Muscle layer of colon (tissue), 2 donors: ENCODE results near the gene LPCAT3.

Experiments
- H3K27ac ChIP-seq: one replicate; pipeline ENCODE4 v1.7.0; 2013; ENCODE audit warnings: low read depth, mild to moderate bottlenecking, low read length, moderate library complexity
- H3K27me3 ChIP-seq, 2 donors: one replicate each; pipeline ENCODE4 v1.7.0; 2013; ENCODE audit warnings: low read length in 2 of 2, mild to moderate bottlenecking in 2 of 2; ENCODE audit not compliant: insufficient read depth in 2 of 2, control insufficient read depth in 1 of 2
- H3K36me3 ChIP-seq: one replicate; pipeline ENCODE4 v1.7.0; 2013; ENCODE audit warnings: mild to moderate bottlenecking, low read length; ENCODE audit not compliant: insufficient read depth
- H3K4me1 ChIP-seq: one replicate; pipeline ENCODE4 v1.7.0; 2013; ENCODE audit warnings: mild to moderate bottlenecking, low read length; ENCODE audit not compliant: insufficient read depth
- H3K4me3 ChIP-seq, 2 donors: one replicate each; pipeline ENCODE4 v1.7.0; 2013; ENCODE audit warnings: low read length in 2 of 2, low read depth in 1 of 2, mild to moderate bottlenecking in 1 of 2, moderate library complexity in 1 of 2
- H3K9ac ChIP-seq: one replicate; pipeline ENCODE4 v1.7.0; 2013; ENCODE audit warnings: low read length
- H3K9me3 ChIP-seq: one replicate; pipeline ENCODE4 v1.7.0; 2013; ENCODE audit warnings: mild to moderate bottlenecking, low read length
- donor health status: abdominal sarcoma.
- donor health status: Adenocarcinoma of cecum.

LPCAT3 gene

DNA sequence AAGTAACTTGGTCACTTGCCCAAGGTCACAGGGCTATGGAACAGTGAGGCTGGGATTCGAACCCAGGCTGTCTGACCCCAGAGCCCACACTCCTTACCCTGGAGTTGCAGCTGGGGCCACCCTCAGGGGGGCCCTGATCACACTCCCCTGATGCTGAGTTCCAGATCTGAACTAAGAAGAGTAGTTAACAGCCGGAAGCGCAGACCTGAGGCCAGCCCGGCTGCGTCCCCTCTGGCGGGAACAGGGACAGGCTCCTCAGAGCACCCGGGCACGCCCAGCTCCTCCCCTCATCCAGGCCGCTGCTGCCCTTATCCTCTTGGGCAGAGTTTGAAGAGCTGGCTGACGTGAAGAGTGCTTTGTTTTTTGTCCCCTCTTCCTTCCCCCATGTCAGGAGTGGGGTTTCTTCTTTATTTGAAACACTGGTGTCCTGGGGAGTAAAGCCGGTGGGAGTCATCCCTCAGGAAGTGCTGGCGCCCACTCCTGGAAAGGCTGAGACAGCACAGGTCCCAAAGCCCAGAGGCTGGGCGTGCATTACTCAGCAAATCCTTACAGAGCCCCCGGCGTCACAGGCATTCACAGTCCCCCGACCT lies 56.5 kb downstream of the LPCAT3 start:
- Histone ChIP-seq H3K9me3 (no peaks in the 10 kb centered on the region), H3K4me1 (peaks cover 31% of the 10 kb centered on the region), H3K4me3 (peak overlapping the region in 1 of 2 donors; percentile 25), H3K36me3 (peaks cover 17% of the 10 kb centered on the region), H3K9ac (peak overlapping the region; percentile 0), H3K27me3 (no peaks in the 10 kb centered on the region), H3K27ac (peak overlapping the region; percentile 51)

DNA sequence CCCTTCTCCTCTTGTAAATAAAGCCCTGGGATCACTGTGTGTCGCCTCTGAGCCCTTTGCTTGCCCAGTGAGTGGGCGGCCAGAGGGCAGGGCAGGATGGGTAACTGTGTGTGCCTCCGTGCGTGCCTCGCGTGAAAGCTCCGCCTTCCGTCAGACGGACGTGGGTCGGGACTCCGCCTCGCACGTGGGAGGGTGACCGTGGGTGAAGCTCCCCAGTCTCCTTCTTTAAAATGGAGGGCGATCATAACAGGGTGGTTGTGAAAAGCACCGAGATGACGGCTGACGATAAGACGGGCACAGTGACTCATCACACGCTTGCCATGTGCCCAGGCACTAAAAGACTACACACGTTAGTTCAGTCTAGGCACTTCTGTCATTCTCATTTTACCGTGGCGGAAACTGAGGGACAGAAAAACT lies 57.0 kb downstream of the LPCAT3 start:
- peaks cover 31% of the 10 kb centered on the region for H3K4me1 ChIP-seq
- peak overlapping the region; percentile 51 for H3K27ac ChIP-seq
- H3K9me3 ChIP-seq: no peaks in the 10 kb centered on the region
- H3K9ac ChIP-seq: peak overlapping the region; percentile 0
- H3K4me3 ChIP-seq: peak overlapping the region in 1 of 2 donors; percentile 25
- peaks cover 12% of the 10 kb centered on the region for H3K36me3 ChIP-seq
- no peaks in the 10 kb centered on the region for H3K27me3 ChIP-seq

DNA sequence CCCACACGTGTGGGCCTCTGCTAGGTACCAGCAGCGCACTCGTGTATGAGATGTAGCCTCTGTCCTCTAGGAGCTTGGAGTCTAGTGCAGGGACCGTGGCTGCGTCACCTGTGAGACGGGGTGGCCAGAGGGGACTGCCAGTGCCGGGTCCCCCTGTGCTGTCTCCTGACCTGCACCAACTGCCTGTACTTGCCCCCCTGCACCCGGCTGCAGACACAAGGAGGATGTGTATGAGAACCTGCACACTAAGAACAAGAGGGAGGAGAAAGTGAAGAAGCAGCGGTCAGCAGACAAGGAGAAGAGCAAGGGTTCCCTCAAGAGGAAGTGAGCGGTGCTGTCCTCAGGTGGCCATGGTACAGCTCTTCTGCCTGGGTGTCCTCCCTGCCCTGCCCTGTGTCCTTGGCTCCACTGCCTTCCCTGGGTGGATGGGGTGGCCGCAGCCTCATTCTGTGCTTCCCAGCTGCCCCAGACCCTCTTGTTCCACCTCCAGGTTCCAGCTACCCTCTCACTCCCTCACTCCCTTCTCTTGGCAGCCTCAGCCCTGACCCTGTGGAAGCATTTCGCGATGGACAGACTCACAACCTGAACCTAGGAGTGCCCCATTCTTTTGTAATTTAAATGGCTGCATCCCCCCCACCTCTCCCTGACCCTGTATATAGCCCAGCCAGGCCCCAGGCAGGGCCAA lies 57.5 kb downstream of the LPCAT3 start:
- Histone ChIP-seq H3K9me3 (no peaks in the 10 kb centered on the region), H3K36me3 (peaks cover 6% of the 10 kb centered on the region), H3K9ac (peak overlapping the region; percentile 0), H3K4me3 (peak overlapping the region in 1 of 2 donors; percentile 25), H3K27ac (no peak overlapping the region), H3K27me3 (no peaks in the 10 kb centered on the region), H3K4me1 (peaks cover 31% of the 10 kb centered on the region)

DNA sequence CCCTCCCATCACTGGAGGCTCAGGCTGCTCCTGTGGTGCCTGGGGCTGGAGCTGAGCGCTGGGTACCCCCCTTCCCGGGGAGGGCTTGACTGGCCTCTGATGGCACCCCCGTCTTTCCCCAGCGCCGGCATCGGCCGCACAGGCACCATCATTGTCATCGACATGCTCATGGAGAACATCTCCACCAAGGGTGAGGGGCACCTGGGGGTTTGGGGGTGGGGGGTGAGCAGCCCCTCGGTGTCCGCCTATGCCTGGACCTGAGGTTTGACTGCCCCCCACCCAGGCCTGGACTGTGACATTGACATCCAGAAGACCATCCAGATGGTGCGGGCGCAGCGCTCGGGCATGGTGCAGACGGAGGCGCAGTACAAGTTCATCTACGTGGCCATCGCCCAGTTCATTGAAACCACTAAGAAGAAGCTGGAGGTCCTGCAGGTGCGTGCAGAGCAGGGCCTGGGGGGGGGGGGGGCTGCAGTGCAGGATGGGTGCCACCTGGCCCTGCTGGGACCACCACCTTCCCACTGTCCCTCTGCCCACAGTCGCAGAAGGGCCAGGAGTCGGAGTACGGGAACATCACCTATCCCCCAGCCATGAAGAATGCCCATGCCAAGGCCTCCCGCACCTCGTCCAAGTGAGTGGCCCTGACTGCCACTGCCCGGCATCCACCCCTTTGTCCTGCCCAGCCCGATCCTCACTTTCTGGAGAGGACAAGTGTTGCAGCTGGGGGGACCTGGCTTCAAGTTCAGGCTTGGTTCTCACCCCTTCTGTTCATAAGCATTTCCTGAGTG lies 58.3 kb downstream of the LPCAT3 start:
- Histone ChIP-seq H3K36me3 (no peaks in the 10 kb centered on the region), H3K4me1 (peaks cover 30% of the 10 kb centered on the region), H3K9me3 (no peaks in the 10 kb centered on the region), H3K27me3 (no peaks in the 10 kb centered on the region), H3K4me3 (no peak overlapping the region), H3K9ac (no peak overlapping the region), H3K27ac (no peak overlapping the region)

DNA sequence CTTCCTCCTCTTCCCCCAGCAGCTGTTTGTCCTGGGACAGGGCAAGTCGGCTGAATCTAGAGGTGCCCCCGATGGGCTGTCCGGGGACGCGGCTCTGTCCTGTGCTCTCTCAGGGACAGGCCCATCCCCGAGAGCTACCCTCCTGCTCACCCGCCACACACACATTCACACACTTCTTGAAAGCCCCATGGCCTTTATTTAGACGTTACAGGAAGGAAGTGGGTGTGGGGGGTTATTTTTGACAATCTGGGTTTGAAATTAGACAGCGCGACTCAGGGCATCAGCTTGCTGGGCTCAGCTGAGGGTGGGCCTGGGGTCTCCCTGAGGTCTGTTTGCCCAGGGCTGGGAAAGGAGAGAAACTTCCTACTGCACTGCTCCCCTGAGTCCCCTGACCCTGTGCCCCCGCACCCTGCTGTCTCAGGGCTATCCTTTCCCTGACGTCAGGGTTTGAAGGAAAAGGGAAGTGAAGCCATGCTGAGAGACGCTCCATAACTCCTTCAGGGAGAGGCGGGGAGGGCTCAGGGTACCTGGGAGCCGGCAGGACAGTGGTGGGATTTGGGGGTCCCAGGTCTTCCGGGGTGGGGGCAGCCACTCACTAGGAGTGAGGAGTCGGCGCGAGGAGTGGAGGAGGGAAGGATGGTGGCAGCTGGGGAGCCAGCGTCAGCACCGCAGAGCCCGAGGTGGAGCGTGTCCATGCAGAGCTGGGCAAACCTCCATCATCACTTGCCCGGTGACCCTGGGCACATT lies 59.0 kb downstream of the LPCAT3 start:
- Histone ChIP-seq H3K9ac (no peak overlapping the region), H3K4me3 (no peak overlapping the region), H3K27ac (no peak overlapping the region), H3K4me1 (peaks cover 26% of the 10 kb centered on the region), H3K27me3 (no peaks in the 10 kb centered on the region), H3K9me3 (no peaks in the 10 kb centered on the region), H3K36me3 (no peaks in the 10 kb centered on the region)

DNA sequence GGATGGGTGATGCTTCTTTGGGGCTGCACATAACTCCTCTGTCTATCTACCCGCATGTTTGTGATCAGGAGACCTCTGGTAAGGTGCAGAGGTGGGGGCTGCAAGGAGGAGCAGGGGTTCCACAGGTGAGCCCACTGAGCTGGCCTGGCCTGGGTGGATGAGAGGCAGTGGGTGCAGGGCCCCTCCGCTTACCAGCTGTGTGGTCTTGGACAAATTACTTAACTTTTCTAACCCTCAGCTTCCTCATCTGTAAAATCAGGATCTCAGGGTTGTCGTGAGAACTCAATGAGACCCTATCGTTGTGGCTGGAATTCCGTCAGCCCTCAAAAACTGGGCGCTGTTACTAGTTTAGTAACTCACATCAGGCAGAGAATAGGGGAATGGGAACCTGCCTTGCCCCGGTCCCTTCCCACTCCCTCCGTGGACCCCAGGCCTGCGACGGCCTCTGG lies 59.6 kb downstream of the LPCAT3 start:
- Histone ChIP-seq H3K4me3 (no peak overlapping the region), H3K9ac (no peak overlapping the region), H3K27me3 (no peaks in the 10 kb centered on the region), H3K27ac (no peak overlapping the region), H3K4me1 (peaks cover 29% of the 10 kb centered on the region), H3K36me3 (no peaks in the 10 kb centered on the region), H3K9me3 (no peaks in the 10 kb centered on the region)

DNA sequence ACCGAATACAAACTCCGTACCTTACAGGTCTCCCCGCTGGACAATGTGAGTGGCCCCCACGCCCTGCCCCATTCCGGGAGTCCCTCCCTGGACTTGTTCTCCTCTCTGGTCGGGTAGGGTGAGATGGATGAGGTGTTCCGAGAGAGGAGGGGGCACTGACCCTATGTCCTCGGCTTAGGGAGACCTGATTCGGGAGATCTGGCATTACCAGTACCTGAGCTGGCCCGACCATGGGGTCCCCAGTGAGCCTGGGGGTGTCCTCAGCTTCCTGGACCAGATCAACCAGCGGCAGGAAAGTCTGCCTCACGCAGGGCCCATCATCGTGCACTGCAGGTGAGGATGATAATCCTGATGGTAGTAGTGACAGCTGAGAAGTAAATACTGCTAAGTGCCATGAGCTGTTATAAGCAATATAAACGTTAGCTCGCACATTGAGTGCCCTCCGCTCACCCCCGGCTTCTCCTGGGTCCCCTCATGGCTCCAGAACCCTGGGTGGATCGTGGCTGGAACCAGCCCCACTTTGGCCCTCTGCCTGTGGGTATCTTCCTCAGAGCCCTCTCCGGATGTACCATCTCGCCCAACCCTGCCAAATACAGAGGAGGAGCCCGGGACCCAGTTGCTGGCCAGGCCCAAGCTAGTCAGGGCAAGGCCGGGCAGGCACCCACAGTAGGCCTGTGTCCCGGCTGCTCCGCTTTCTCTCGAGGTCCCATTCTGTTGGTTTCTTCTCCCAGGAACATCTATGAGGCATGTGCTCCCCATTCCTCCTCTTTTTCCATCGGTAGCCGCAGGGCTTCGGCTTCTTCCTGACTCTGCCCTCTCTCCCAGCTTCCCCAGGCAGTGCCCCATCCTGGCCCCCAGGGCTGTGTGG lies 60.3 kb downstream of the LPCAT3 start:
- Histone ChIP-seq H3K9ac (no peak overlapping the region), H3K27me3 (no peaks in the 10 kb centered on the region), H3K9me3 (no peaks in the 10 kb centered on the region), H3K27ac (no peak overlapping the region), H3K4me3 (no peak overlapping the region), H3K36me3 (no peaks in the 10 kb centered on the region), H3K4me1 (peaks cover 29% of the 10 kb centered on the region)

DNA sequence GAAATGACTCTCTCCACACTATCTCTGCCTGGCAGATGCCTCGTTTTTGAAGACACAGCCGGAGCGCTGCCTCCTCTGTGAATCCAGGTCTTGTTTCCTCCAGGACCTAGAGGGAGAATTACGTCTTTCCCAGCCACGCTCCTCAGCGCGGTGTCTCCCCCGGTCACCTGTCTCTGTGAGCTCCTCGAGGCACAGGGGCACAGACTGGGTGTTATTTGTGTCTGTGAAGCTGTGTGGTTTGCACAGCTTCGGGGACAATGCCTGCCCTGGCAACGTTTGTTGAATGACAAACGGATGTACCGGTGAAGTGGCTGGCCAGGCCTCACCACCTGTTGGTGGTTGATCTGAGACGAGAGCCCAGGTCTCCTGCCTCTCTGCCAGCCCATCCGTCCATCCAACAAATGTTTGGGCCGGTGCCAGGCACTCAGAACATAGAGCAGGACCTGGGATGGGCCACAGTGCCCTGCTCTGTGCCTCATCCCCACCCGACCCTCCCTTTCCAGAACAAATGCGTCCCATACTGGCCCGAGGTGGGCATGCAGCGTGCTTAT lies 61.0 kb downstream of the LPCAT3 start:
- Histone ChIP-seq H3K27ac (no peak overlapping the region), H3K9me3 (no peaks in the 10 kb centered on the region), H3K36me3 (no peaks in the 10 kb centered on the region), H3K27me3 (no peaks in the 10 kb centered on the region), H3K4me1 (peaks cover 22% of the 10 kb centered on the region), H3K4me3 (no peak overlapping the region), H3K9ac (no peak overlapping the region)

DNA sequence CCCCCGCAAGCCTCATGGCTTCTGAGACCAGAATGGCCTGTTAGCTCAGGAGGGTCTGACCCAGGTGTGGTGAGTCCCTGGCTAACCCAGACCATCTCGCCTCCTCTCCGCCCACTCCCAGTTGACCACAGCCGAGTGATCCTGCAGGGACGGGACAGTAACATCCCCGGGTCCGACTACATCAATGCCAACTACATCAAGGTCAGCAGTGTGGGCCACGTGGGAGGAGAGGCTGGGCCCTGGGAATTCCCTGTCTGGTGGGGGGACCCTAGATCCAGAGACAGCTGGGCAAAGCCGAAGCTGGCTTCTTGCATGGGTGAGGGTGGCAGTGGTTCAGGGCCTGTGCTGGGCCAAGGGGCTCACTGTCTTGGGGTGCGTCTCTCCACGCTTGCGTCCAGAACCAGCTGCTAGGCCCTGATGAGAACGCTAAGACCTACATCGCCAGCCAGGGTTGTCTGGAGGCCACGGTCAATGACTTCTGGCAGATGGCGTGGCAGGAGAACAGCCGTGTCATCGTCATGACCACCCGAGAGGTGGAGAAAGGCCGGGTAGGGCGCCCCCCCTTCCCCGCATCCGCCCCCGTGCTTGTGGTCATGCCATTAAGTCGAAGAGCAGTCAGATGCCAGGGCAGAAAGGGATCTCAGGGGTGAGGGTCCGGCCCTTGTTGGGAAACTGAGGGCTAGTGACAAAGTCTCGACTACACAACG lies 62.1 kb downstream of the LPCAT3 start:
- Histone ChIP-seq H3K4me1 (peaks cover 12% of the 10 kb centered on the region), H3K27me3 (no peaks in the 10 kb centered on the region), H3K36me3 (no peaks in the 10 kb centered on the region), H3K9me3 (no peaks in the 10 kb centered on the region), H3K4me3 (no peak overlapping the region), H3K9ac (no peak overlapping the region), H3K27ac (no peak overlapping the region)
